Measurements from ENCODE around the gene TGFBR3. TPM values are rescaled to one million over a fixed set of nuclear protein-coding genes. Genes with fewer than 3 reads are reported as not detected.

The TGFBR3 gene
- total RNA-seq, 1 experiment from 2014 or later = 2.1 TPM

- no peak for DNase-seq (ENCODE audit: low read depth)
Observed at GRCh38 chr1:91755702-91756287, 130.2 kb downstream of the TGFBR3 start.

- DNase-seq (ENCODE audit: low read depth) = no peak
Observed at GRCh38 chr1:91754816-91755580, 131.0 kb downstream of the TGFBR3 start.

- peak; percentile 39 for DNase-seq (ENCODE audit: low read depth)
Observed at GRCh38 chr1:91754348-91754747, 131.6 kb downstream of the TGFBR3 start.

- no peak for DNase-seq (ENCODE audit: low read depth)
Observed at GRCh38 chr1:91753878-91754277, 132.1 kb downstream of the TGFBR3 start.

- DNase-seq (ENCODE audit: low read depth) = no peak
Observed at GRCh38 chr1:91752324-91752723, 133.6 kb downstream of the TGFBR3 start.

GRCh38 chr1:91751275-91751674 is 134.7 kb downstream of the TGFBR3 start:
- peak; percentile 67 for DNase-seq (ENCODE audit: low read depth)

GRCh38 chr1:91750398-91750996 is 135.5 kb downstream of the TGFBR3 start:
- peak; percentile 47 for DNase-seq (ENCODE audit: low read depth)

- DNase-seq (ENCODE audit: low read depth) = no peak
Observed at GRCh38 chr1:91749788-91750231, 136.1 kb downstream of the TGFBR3 start.

- DNase-seq (ENCODE audit: low read depth) = no peak
Observed at GRCh38 chr1:91747666-91748065, 138.3 kb downstream of the TGFBR3 start.

GRCh38 chr1:91746728-91747338 is 139.1 kb downstream of the TGFBR3 start:
- DNase-seq (ENCODE audit: low read depth) = no peak

GRCh38 chr1:91745640-91746373 is 140.1 kb downstream of the TGFBR3 start:
- no peak for DNase-seq (ENCODE audit: low read depth)

- no peak for DNase-seq (ENCODE audit: low read depth)
Observed at GRCh38 chr1:91744953-91745639, 140.9 kb downstream of the TGFBR3 start.

GRCh38 chr1:91742848-91743292 is 143.1 kb downstream of the TGFBR3 start:
- DNase-seq (ENCODE audit: low read depth) = peak; percentile 75

- no peak for DNase-seq (ENCODE audit: low read depth)
Observed at GRCh38 chr1:91741906-91742305, 144.0 kb downstream of the TGFBR3 start.

- peak; percentile 65 for DNase-seq (ENCODE audit: low read depth)
Observed at GRCh38 chr1:91741301-91741700, 144.7 kb downstream of the TGFBR3 start.

GRCh38 chr1:91737650-91738049 is 148.3 kb downstream of the TGFBR3 start:
- no peak for DNase-seq (ENCODE audit: low read depth)

- peak; percentile 98 for DNase-seq (ENCODE audit: low read depth)
Observed at GRCh38 chr1:91736715-91737615, 149.0 kb downstream of the TGFBR3 start.

GRCh38 chr1:91736146-91736714 is 149.7 kb downstream of the TGFBR3 start:
- no peak for DNase-seq (ENCODE audit: low read depth)

- DNase-seq (ENCODE audit: low read depth) = no peak
Observed at GRCh38 chr1:91735266-91735845, 150.6 kb downstream of the TGFBR3 start.
